Measurements from ENCODE around the gene PDIK1L. TPM values are rescaled to one million over a fixed set of nuclear protein-coding genes. Genes with fewer than 3 reads are reported as not detected.

PDIK1L gene
- total and polyA plus RNA-seq, 7 experiments from 2014 or later, result 4.7 to 29.6 (median 10.9) TPM

- POLR2A ChIA-PET, result interaction anchor here (0.6 to 3.2 kb wide), 5 partner anchors 31 to 330 kb away, joined by 3 to 24 read pairs (median 4); partner anchors contain the start of gene CEP85
- peak overlapping the region; percentile 83 to 90 (median 88) for H3K4me3 Mint-ChIP-seq
- peaks cover 0 to 27% (median 15%) of the 10 kb centered on the region in 7 donors for H3K4me1 Mint-ChIP-seq
- H3K4me3 ChIP-seq (ENCODE audit: low read length), result peak overlapping the region; percentile 72
- no peak for ATAC-seq
- H3K27ac Mint-ChIP-seq, result peak overlapping the region in 8 of 9 donors; percentile 46 to 91 (median 79)
- H3K27me3 ChIP-seq (ENCODE audit: control insufficient read depth in 2 of 2, insufficient read depth in 2 of 2, low read length in 2 of 2), result no peaks in the 10 kb centered on the region
- H3K36me3 Mint-ChIP-seq, result no peaks in the 10 kb centered on the region
- H3K9me3 Mint-ChIP-seq, result no peaks in the 10 kb centered on the region
- CTCF ChIA-PET, result interaction anchor here (0.6 to 2.6 kb wide), 14 partner anchors 14 to 587 kb away, joined by 3 to 38 read pairs (median 4); partner anchors contain the start of gene CEP85
- intact Hi-C loops (cut with micrococcal nuclease), result loop anchor here in 1 of 2 donors (2.0 kb wide), 1 partner anchor 220 kb away; no protein-coding TSS in a partner anchor
- DNase-seq, result no peak
- H3K4me1 ChIP-seq (ENCODE audit: control insufficient read depth in 2 of 2, insufficient read depth in 2 of 2, low read length in 2 of 2), result peaks cover 7 to 10% of the 10 kb centered on the region in 2 donors
- peaks cover 0 to 7% (median 0%) of the 10 kb centered on the region in 3 experiments for H3K36me3 ChIP-seq (ENCODE audit: control insufficient read depth in 2 of 3, insufficient read depth in 3 of 3, low read length in 3 of 3)
- H3K9me3 ChIP-seq (ENCODE audit: control insufficient read depth in 2 of 3, low read length in 3 of 3), result no peaks in the 10 kb centered on the region
- peaks cover 0 to 16% (median 0%) of the 10 kb centered on the region in 5 donors for H3K27me3 Mint-ChIP-seq
- H3K27ac ChIP-seq (ENCODE audit: low read depth, low read length), result peak overlapping the region; percentile 86
Observed at GRCh38 chr1:26170472-26170821, 58.8 kb downstream of the PDIK1L start.

DNA sequence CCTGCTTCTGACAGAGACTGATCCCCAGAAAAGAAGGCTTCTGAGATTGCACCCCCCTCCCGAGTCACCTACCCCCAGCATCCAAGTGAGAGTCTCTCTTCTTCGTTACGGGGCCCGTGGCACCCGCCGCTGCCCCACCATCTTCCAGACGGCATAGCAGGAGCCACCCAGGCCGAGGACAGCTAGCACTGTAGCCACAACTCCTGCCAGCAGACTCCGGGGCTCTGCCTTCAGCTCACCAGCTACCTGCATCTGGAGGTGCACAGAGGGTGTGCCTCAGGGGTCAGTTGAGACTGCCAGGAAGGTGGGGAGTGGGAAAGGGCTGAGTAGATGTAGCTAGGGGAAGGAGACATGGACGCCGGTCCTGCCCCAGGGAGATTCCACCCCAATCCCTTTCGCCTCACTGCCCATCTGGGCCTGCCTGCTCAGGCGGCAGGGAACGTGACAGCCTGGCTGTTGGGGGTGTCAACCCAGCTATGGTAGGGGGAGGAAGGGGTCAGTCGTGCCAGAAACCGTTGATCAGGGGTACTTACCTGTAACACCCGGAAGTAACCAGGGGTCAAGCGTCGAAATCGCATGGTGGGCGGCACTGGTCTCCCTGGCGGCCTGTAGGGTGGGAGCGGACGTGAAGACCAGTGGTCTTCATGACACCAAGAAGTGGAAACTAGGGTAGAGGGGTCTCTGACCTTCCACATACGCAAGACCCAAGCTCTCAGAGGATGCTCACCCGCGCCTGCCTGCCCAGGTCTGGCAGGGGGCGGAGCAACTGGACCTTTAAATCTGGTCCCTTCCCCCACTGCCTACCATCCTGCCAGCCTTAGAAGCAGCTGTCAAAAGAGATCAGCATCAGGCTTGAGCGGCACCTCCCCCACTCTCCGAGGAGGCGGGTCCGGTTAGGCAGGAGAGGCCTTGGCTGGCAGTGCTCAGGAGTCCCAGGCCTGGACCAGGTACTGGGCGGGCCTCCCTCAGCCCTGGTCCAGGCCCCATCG lies 59.8 kb downstream of the PDIK1L start, which contains the start of gene ZNF593OS:
ZNF593OS (minus strand) TSS at position 749 of the 989 bp plus-strand sequence; CDS start at position 578, 171 bp downstream.
- Histone ChIP-seq H3K27me3 (ENCODE audit: control insufficient read depth in 2 of 2, insufficient read depth in 2 of 2, low read length in 2 of 2) (no peaks in the 10 kb centered on the region), H3K27ac (ENCODE audit: low read depth, low read length) (peak within 1 kb of the TSS; percentile 86), H3K9me3 (ENCODE audit: control insufficient read depth in 2 of 3, low read length in 3 of 3) (no peaks in the 10 kb centered on the region), H3K36me3 (ENCODE audit: control insufficient read depth in 2 of 3, insufficient read depth in 3 of 3, low read length in 3 of 3) (peaks cover 0 to 7% (median 0%) of the 10 kb centered on the region in 3 experiments), H3K4me3 (ENCODE audit: low read length) (peak within 1 kb of the TSS; percentile 72), H3K4me1 (ENCODE audit: control insufficient read depth in 2 of 2, insufficient read depth in 2 of 2, low read length in 2 of 2) (peaks cover 7 to 10% of the 10 kb centered on the region in 2 donors)
- Mint-ChIP-seq H3K36me3 (no peaks in the 10 kb centered on the region), H3K27me3 (peaks cover 0 to 14% (median 0%) of the 10 kb centered on the region in 5 donors), H3K27ac (peak within 1 kb of the TSS in 5 of 9 donors; percentile 70 to 91 (median 76)), H3K4me3 (peak within 1 kb of the TSS; percentile 63 to 90 (median 88)), H3K4me1 (peaks cover 0 to 21% (median 15%) of the 10 kb centered on the region in 7 donors), H3K9me3 (no peaks in the 10 kb centered on the region)
- CTCF ChIA-PET, result interaction anchor here (0.7 to 2.6 kb wide), 4 partner anchors 61 to 246 kb away, joined by 3 to 38 read pairs (median 6); partner anchors contain the start of gene CEP85
- DNase-seq (no peak), ATAC-seq (no peak)
- POLR2A ChIA-PET, result interaction anchor here (3.2 kb wide), 1 partner anchor 63 kb away, joined by 24 read pairs; the partner anchor contains the start of gene CEP85
- intact Hi-C loops (cut with micrococcal nuclease), result loop anchor here in 1 of 2 donors (2.0 kb wide), 1 partner anchor 219 kb away; no protein-coding TSS in a partner anchor

Other genes starting within 250 kb of the PDIK1L start
- gene PAQR7, start 236.1 kb upstream of the PDIK1L start, total RNA-seq, result 1 to 10 TPM; 3.4 to 6.0 (median 4.0) TPM
- under 1 TPM; 0.21 to 0.51 TPM for gene PAQR7, start 236.1 kb upstream of the PDIK1L start, polyA plus RNA-seq
- 100 to 1,000 TPM in 1 of 5 experiments, 10 to 100 TPM in 4; 29.3 to 347 (median 75.3) TPM for gene STMN1, start 205.4 kb upstream of the PDIK1L start, total RNA-seq
- 100 to 1,000 TPM; 247 to 289 TPM for gene STMN1, start 205.4 kb upstream of the PDIK1L start, polyA plus RNA-seq
- gene PAFAH2, start 113.8 kb upstream of the PDIK1L start, total RNA-seq, result 10 to 100 TPM; 11.4 to 36.0 (median 12.7) TPM
- 10 to 100 TPM; 19.5 to 23.7 TPM for gene PAFAH2, start 113.8 kb upstream of the PDIK1L start, polyA plus RNA-seq
- gene EXTL1, start 90.0 kb upstream of the PDIK1L start, total RNA-seq, result under 1 TPM in 2 of 5 experiments, not detected in 3; 0.14 to 0.32 TPM
- gene EXTL1, start 90.0 kb upstream of the PDIK1L start, polyA plus RNA-seq, result not detected
- not detected for gene SLC30A2, start 65.7 kb upstream of the PDIK1L start, total RNA-seq
- not detected for gene SLC30A2, start 65.7 kb upstream of the PDIK1L start, polyA plus RNA-seq
- not detected for gene TRIM63, start 44.2 kb upstream of the PDIK1L start, total RNA-seq
- not detected for gene TRIM63, start 44.2 kb upstream of the PDIK1L start, polyA plus RNA-seq
- gene FAM110D, start 47.3 kb downstream of the PDIK1L start, total RNA-seq, result not detected
- gene FAM110D, start 47.3 kb downstream of the PDIK1L start, polyA plus RNA-seq, result not detected
- gene C1orf232, start 57.1 kb downstream of the PDIK1L start, total RNA-seq, result not detected
- not detected for gene C1orf232, start 57.1 kb downstream of the PDIK1L start, polyA plus RNA-seq
- 10 to 100 TPM in 2 of 5 experiments, 1 to 10 TPM in 3; 7.8 to 36.3 (median 9.6) TPM for gene ZNF593, start 58.1 kb downstream of the PDIK1L start, total RNA-seq
- gene ZNF593, start 58.1 kb downstream of the PDIK1L start, polyA plus RNA-seq, result 10 to 100 TPM; 22.2 to 25.3 TPM
- not detected for gene ZNF593OS, start 60.0 kb downstream of the PDIK1L start, total RNA-seq
- gene ZNF593OS, start 60.0 kb downstream of the PDIK1L start, polyA plus RNA-seq, result under 1 TPM in 1 of 2 donors, not detected in 1; 0.97 TPM
- 1 to 10 TPM; 2.4 to 7.5 (median 4.6) TPM for gene CNKSR1, start 65.7 kb downstream of the PDIK1L start, total RNA-seq
- gene CNKSR1, start 65.7 kb downstream of the PDIK1L start, polyA plus RNA-seq, result 1 to 10 TPM in 1 of 2 donors, under 1 TPM in 1; 0.63 to 1.4 TPM
- gene CATSPER4, start 78.8 kb downstream of the PDIK1L start, total RNA-seq, result not detected
- not detected for gene CATSPER4, start 78.8 kb downstream of the PDIK1L start, polyA plus RNA-seq
- 10 to 100 TPM; 12.1 to 34.8 (median 20.7) TPM for gene CEP85, start 122.4 kb downstream of the PDIK1L start, total RNA-seq
- 10 to 100 TPM in 1 of 2 donors, 1 to 10 TPM in 1; 5.4 to 12.1 TPM for gene CEP85, start 122.4 kb downstream of the PDIK1L start, polyA plus RNA-seq
- gene SH3BGRL3, start 168.3 kb downstream of the PDIK1L start, total RNA-seq, result 100 to 1,000 TPM; 156 to 636 (median 224) TPM
- gene SH3BGRL3, start 168.3 kb downstream of the PDIK1L start, polyA plus RNA-seq, result 100 to 1,000 TPM; 569 to 630 TPM
- 100 to 1,000 TPM in 3 of 5 experiments, 10 to 100 TPM in 2; 35.7 to 131 (median 124) TPM for gene UBXN11, start 194.8 kb downstream of the PDIK1L start, total RNA-seq
- 10 to 100 TPM; 10.5 to 13.6 TPM for gene UBXN11, start 194.8 kb downstream of the PDIK1L start, polyA plus RNA-seq
- 1,000 to 10,000 TPM in 3 of 5 experiments, 100 to 1,000 TPM in 2; 719 to 1,390 (median 1,130) TPM for gene CD52, start 206.1 kb downstream of the PDIK1L start, total RNA-seq
- gene CD52, start 206.1 kb downstream of the PDIK1L start, polyA plus RNA-seq, result 1,000 to 10,000 TPM; 7,628 to 8,133 TPM
- 1 to 10 TPM in 3 of 5 experiments, under 1 TPM in 1, not detected in 1; 0.59 to 1.5 (median 1.2) TPM for gene CRYBG2, start 242.3 kb downstream of the PDIK1L start, total RNA-seq
- gene CRYBG2, start 242.3 kb downstream of the PDIK1L start, polyA plus RNA-seq, result 1 to 10 TPM in 1 of 2 donors, not detected in 1; 1.1 TPM